Liver (tissue), 3 donors: ENCODE data around the gene TMEM87B.

Experiments used
- EGR1 ChIP-seq, 2 donors: IDR thresholded peaks; 2 replicates each; pipeline ENCODE4 v1.6.1; 2016 to 2018; ENCODE audit warnings: antibody characterized with exemption in 2 of 2, low read depth in 2 of 2
- FOXA1 ChIP-seq: IDR thresholded peaks from 2 replicates; pipeline ENCODE4 v1.6.1; 2016; ENCODE audit warnings: antibody characterized with exemption
- GABPA ChIP-seq, 2 donors: IDR thresholded peaks in 1 of 2; conservative IDR thresholded peaks in 1 of 2; 2 replicates each; pipeline ENCODE4 v1.6.1; 2016; ENCODE audit warnings: antibody characterized with exemption in 2 of 2, mild to moderate bottlenecking in 1 of 2, moderate library complexity in 1 of 2
- JUND ChIP-seq, 2 donors: IDR thresholded peaks; 2 replicates each; pipeline ENCODE4 v1.6.1; 2016; ENCODE audit warnings: antibody characterized with exemption in 2 of 2
- RAD21 ChIP-seq, 2 donors: IDR thresholded peaks; 2 replicates each; pipeline ENCODE4 v1.6.1; 2016; ENCODE audit warnings: antibody characterized with exemption in 2 of 2, mild to moderate bottlenecking in 2 of 2
- RXRA ChIP-seq, 2 donors: IDR thresholded peaks; 2 replicates each; pipeline ENCODE4 v1.6.1; 2017 to 2018; ENCODE audit warnings: antibody characterized with exemption in 2 of 2, mild to moderate bottlenecking in 1 of 2
- SP1 ChIP-seq: IDR thresholded peaks from 2 replicates; pipeline ENCODE4 v1.6.1; 2018; ENCODE audit warnings: antibody characterized with exemption, mild to moderate bottlenecking
- TAF1 ChIP-seq: conservative IDR thresholded peaks from 2 replicates; pipeline ENCODE4 v1.6.1; 2016; ENCODE audit warnings: antibody characterized with exemption, mild to moderate bottlenecking
- YY1 ChIP-seq: IDR thresholded peaks from 2 replicates; pipeline ENCODE4 v1.6.1; 2016; ENCODE audit warnings: antibody characterized with exemption, mild to moderate bottlenecking
- TF ChIP-seq, protein P1 (sequence below): fragments of 150-350 bp; IDR thresholded peaks from 2 replicates; pipeline ENCODE4 v1.5.1; 2017; ENCODE audit warnings: improper control_type of control experiment, low read depth, low read length; ENCODE audit not compliant: missing input control
- TF ChIP-seq, protein P2 (sequence below): IDR thresholded peaks from 2 replicates; pipeline ENCODE4 v1.6.1; 2016; ENCODE audit warnings: antibody characterized with exemption, mild to moderate bottlenecking
- TF ChIP-seq, protein P3 (sequence below): IDR thresholded peaks from 2 replicates; pipeline ENCODE4 v1.6.1; 2016; ENCODE audit warnings: antibody characterized with exemption
- TF ChIP-seq, protein P4 (sequence below): IDR thresholded peaks from 2 replicates; pipeline ENCODE4 v1.6.1; 2016; ENCODE audit warnings: antibody characterized with exemption
- donor health status: healthy.
- donor health status: healthy.

DNA sequence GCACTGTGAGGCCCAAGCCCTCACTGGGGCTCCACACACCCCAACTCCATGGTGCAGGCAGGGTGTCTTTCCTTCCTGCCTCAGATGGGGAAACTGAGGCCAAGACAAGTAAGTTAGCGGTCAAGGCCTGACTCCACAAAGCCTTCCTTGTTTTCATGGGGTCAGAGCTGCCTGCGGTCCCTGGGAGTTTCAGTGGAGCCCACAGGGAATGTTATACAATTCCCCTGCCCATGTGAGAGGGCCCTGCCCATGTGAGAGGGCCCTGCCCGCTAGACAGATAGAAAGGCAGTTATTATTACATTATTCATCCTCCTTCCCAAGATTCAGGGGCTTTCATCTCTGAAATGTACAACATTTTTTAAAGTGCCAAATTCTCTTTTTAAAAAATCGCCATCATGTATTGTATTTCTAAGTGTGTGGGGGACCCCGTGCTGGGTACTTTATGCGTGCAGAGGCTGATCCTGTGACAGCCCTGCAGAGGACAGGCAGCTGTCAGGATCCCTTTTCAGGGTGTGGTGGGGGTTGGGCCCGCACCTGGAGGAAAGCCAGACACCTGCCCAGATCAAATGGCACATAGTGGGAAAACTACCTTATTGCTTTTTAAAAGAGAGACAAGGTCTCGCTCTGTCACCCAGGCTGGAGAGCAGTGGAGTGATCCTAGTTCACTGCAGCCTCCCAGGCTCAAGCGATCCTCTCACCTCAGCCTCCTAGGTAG is 106.5 kb downstream of the TMEM87B start:
- TF ChIP-seq SP1 (no peak), YY1 (no peak), GABPA (IDR thresholded peaks at IDR 0.05 in 1 of 2, conservative IDR thresholded peaks at IDR 0.05 in 1 of 2) (no peak), EGR1 (IDR thresholded peaks at IDR 0.05; ENCODE audit: low read depth in 2 of 2) (no peak), TAF1 (no peak), JUND (IDR thresholded peaks at IDR 0.05) (no peak), FOXA1 (no peak), RAD21 (IDR thresholded peaks at IDR 0.05) (no peak), RXRA (IDR thresholded peaks at IDR 0.05) (no peak)
- TF ChIP-seq, protein P1, sequence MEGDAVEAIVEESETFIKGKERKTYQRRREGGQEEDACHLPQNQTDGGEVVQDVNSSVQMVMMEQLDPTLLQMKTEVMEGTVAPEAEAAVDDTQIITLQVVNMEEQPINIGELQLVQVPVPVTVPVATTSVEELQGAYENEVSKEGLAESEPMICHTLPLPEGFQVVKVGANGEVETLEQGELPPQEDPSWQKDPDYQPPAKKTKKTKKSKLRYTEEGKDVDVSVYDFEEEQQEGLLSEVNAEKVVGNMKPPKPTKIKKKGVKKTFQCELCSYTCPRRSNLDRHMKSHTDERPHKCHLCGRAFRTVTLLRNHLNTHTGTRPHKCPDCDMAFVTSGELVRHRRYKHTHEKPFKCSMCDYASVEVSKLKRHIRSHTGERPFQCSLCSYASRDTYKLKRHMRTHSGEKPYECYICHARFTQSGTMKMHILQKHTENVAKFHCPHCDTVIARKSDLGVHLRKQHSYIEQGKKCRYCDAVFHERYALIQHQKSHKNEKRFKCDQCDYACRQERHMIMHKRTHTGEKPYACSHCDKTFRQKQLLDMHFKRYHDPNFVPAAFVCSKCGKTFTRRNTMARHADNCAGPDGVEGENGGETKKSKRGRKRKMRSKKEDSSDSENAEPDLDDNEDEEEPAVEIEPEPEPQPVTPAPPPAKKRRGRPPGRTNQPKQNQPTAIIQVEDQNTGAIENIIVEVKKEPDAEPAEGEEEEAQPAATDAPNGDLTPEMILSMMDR = no peak
- TF ChIP-seq, protein P2, sequence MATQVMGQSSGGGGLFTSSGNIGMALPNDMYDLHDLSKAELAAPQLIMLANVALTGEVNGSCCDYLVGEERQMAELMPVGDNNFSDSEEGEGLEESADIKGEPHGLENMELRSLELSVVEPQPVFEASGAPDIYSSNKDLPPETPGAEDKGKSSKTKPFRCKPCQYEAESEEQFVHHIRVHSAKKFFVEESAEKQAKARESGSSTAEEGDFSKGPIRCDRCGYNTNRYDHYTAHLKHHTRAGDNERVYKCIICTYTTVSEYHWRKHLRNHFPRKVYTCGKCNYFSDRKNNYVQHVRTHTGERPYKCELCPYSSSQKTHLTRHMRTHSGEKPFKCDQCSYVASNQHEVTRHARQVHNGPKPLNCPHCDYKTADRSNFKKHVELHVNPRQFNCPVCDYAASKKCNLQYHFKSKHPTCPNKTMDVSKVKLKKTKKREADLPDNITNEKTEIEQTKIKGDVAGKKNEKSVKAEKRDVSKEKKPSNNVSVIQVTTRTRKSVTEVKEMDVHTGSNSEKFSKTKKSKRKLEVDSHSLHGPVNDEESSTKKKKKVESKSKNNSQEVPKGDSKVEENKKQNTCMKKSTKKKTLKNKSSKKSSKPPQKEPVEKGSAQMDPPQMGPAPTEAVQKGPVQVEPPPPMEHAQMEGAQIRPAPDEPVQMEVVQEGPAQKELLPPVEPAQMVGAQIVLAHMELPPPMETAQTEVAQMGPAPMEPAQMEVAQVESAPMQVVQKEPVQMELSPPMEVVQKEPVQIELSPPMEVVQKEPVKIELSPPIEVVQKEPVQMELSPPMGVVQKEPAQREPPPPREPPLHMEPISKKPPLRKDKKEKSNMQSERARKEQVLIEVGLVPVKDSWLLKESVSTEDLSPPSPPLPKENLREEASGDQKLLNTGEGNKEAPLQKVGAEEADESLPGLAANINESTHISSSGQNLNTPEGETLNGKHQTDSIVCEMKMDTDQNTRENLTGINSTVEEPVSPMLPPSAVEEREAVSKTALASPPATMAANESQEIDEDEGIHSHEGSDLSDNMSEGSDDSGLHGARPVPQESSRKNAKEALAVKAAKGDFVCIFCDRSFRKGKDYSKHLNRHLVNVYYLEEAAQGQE = no peak
- TF ChIP-seq, protein P3, sequence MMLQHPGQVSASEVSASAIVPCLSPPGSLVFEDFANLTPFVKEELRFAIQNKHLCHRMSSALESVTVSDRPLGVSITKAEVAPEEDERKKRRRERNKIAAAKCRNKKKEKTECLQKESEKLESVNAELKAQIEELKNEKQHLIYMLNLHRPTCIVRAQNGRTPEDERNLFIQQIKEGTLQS = no peak
- TF ChIP-seq, protein P4, sequence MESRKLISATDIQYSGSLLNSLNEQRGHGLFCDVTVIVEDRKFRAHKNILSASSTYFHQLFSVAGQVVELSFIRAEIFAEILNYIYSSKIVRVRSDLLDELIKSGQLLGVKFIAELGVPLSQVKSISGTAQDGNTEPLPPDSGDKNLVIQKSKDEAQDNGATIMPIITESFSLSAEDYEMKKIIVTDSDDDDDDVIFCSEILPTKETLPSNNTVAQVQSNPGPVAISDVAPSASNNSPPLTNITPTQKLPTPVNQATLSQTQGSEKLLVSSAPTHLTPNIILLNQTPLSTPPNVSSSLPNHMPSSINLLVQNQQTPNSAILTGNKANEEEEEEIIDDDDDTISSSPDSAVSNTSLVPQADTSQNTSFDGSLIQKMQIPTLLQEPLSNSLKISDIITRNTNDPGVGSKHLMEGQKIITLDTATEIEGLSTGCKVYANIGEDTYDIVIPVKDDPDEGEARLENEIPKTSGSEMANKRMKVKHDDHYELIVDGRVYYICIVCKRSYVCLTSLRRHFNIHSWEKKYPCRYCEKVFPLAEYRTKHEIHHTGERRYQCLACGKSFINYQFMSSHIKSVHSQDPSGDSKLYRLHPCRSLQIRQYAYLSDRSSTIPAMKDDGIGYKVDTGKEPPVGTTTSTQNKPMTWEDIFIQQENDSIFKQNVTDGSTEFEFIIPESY = no peak
